Measurements from ENCODE around the gene CDYL. TPM values are rescaled to one million over a fixed set of nuclear protein-coding genes. Genes with fewer than 3 reads are reported as not detected.

The CDYL gene
- total RNA-seq, 3 donors from 2014 or later = 58.9 to 74.9 (median 71.9) TPM

DNA sequence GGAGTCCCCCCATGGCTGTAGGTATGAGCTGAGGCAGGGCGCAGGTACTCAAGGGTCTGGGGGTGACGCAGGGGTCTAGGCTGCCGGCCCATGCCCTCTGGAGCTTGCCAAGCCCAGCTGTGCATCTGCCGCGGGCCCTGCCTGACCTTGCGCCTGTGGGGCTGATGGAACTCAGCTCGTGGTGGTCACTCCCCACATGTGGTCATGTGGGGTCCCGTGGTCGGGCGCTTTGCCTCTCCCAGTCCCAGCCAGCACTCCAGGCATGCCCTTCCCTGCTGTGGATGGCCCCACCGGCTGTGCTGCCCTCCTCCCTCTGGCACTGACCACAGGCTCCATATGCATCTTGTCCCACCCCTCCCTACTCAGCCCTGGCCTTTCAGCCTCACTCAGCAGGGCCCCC lies 170.3 kb downstream of the CDYL start:
- no peaks in the 10 kb centered on the region for H3K36me3 ChIP-seq (ENCODE audit: low read depth)
- DNase-seq (no peak), ATAC-seq (no peak)
- no peak overlapping the region for H3K4me3 ChIP-seq
- intact Hi-C loops (cut with DNase I, micrococcal nuclease) = no loop called here
- no peaks in the 10 kb centered on the region for H3K9me3 ChIP-seq
- TF ChIP-seq, protein P1, sequence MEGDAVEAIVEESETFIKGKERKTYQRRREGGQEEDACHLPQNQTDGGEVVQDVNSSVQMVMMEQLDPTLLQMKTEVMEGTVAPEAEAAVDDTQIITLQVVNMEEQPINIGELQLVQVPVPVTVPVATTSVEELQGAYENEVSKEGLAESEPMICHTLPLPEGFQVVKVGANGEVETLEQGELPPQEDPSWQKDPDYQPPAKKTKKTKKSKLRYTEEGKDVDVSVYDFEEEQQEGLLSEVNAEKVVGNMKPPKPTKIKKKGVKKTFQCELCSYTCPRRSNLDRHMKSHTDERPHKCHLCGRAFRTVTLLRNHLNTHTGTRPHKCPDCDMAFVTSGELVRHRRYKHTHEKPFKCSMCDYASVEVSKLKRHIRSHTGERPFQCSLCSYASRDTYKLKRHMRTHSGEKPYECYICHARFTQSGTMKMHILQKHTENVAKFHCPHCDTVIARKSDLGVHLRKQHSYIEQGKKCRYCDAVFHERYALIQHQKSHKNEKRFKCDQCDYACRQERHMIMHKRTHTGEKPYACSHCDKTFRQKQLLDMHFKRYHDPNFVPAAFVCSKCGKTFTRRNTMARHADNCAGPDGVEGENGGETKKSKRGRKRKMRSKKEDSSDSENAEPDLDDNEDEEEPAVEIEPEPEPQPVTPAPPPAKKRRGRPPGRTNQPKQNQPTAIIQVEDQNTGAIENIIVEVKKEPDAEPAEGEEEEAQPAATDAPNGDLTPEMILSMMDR (IDR thresholded peaks at IDR 0.05) = no peak
- H3K4me1 ChIP-seq (ENCODE audit: low read depth) = peaks cover 13% of the 10 kb centered on the region

DNA sequence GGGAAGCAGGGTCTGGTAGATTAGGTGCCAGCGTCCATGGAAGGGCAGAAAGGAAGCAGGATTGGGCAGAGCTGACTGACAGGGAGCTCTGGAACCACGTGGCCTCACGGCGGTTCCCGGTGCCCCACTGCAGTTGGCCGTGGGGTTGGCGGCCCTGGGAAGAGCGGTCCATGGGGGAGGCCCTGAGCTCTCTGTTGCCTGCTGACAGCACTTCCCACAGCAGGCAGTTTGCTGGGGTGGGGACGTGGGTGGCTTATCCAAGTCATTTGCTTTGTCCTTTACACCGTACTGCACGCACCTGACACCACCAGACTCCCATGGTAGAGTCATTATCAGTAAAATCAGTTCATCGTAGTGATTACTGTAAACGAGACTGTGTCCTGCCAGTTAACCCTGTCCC lies 171.5 kb downstream of the CDYL start:
- Histone ChIP-seq H3K36me3 (ENCODE audit: low read depth) (no peaks in the 10 kb centered on the region), H3K4me1 (ENCODE audit: low read depth) (peaks cover 4% of the 10 kb centered on the region), H3K9me3 (no peaks in the 10 kb centered on the region), H3K4me3 (no peak overlapping the region)
- intact Hi-C loops (cut with DNase I, micrococcal nuclease) = no loop called here
- ATAC-seq (no peak), DNase-seq (no peak)
- TF ChIP-seq, protein P1 (IDR thresholded peaks at IDR 0.05) = no peak

DNA sequence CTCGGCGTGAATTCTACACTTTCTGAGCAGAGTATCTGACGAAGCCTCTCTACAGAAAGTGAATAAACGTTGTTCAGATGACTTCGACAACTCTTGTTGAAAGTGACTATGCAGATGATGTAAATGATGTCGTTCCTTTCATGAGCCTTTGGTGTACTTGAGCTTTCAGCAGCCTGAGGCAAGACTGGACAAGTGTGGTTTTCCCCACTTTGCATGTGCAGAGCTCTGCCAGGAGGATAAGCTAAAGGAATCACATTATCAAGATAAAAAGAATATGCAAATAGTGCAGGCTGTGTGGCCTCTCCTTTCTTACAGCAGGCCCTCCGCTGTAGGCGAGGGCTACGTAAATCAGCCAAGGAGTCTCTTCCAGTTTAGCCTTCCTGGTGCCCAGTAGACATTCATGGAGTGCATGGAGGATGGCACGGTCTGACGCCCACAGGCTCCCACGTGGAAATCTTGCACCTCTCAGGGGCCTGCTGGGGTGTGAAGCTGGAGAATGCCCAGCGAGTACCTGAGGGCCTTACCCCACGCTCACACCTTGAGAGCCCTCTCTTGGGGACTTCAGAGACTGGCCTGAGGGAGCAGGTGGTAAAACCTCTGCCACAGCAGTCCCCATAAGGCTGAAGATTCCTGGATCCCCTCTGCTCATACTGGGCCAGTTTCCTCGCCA lies 172.7 kb downstream of the CDYL start:
- H3K4me3 ChIP-seq = no peak overlapping the region
- intact Hi-C loops (cut with DNase I, micrococcal nuclease) = no loop called here
- TF ChIP-seq, protein P1 (IDR thresholded peaks at IDR 0.05) = no peak
- ATAC-seq = no peak
- no peaks in the 10 kb centered on the region for H3K9me3 ChIP-seq
- H3K36me3 ChIP-seq (ENCODE audit: low read depth) = no peaks in the 10 kb centered on the region
- no peaks in the 10 kb centered on the region for H3K4me1 ChIP-seq (ENCODE audit: low read depth)
- no peak for DNase-seq

DNA sequence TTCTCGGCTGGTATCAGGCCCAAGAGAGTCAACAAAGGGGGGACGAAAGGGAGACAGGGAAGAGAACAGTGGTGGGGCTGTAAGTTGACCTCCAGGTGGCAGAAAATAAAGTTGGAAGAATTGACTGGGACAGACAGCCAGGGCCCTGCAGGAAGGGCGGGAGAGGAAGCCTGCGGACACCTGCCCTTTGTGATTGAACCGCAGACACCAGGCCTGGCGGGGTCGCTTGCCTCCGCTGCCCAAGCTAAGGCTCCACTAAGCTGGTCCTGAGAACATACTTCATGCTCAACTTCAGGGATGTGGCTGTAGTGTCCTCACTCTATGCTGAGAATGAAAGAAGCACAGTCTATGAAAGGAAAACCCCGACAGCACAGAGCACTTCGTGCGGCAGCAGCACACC lies 173.9 kb downstream of the CDYL start:
- Histone ChIP-seq H3K9me3 (no peaks in the 10 kb centered on the region), H3K36me3 (ENCODE audit: low read depth) (no peaks in the 10 kb centered on the region), H3K4me3 (no peak overlapping the region), H3K4me1 (ENCODE audit: low read depth) (no peaks in the 10 kb centered on the region)
- TF ChIP-seq, protein P1 (IDR thresholded peaks at IDR 0.05) = no peak
- ATAC-seq (no peak), DNase-seq (no peak)
- intact Hi-C loops (cut with DNase I, micrococcal nuclease) = no loop called here

DNA sequence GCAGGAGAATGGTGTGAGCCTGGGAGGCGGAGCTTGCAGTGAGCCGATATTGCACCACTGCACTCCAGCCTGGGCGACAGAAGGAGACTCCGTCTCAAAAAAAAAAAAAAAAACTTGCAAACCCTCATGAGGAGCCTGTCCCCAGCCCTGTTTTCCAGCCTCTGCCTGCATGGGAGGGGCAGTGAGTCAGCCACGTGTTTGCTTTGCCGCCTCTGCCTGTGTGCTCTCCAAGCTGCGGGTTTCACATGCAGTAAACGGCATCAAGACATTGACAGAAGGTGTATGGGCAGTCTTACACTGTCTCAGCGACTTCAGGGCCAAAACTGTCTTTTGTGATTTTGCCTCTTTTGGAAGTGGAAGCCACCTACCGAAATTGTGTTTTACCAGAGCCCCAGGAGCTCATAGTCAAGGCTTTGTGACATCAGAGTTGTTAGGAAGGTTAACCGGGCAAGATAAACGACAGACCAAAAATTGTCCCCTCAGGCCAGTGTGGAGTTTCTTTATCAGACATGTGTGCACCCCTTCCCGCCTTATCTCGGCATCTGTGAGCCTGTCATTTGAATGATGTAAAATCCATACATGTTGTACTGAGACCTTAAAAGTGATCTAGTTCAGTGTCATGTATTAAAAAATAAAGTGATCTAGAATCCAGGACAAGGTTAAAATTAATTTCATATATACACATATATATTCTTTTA lies 174.8 kb downstream of the CDYL start:
- H3K4me3 ChIP-seq = no peak overlapping the region
- intact Hi-C loops (cut with DNase I, micrococcal nuclease) = no loop called here
- TF ChIP-seq, protein P1 (IDR thresholded peaks at IDR 0.05) = no peak
- no peaks in the 10 kb centered on the region for H3K36me3 ChIP-seq (ENCODE audit: low read depth)
- DNase-seq (no peak), ATAC-seq (no peak)
- H3K4me1 ChIP-seq (ENCODE audit: low read depth) = no peaks in the 10 kb centered on the region
- no peaks in the 10 kb centered on the region for H3K9me3 ChIP-seq
